Esophagus muscularis mucosa (tissue), 4 donors: ENCODE data around the gene ATAD5.

Source experiments
- EP300 ChIP-seq: sonication (generic); formaldehyde crosslinking; IDR thresholded peaks from one replicate; pipeline ENCODE4 v1.6.1; 2017; ENCODE audit warnings: antibody characterized with exemption
- POLR2A ChIP-seq: fragments of 450-650 bp; IDR thresholded peaks from one replicate; pipeline ENCODE4 v1.6.1; 2017; ENCODE audit warnings: antibody characterized with exemption, moderate library complexity, mild to moderate bottlenecking, low read depth
- POLR2AphosphoS5 ChIP-seq, 2 donors: sonication (generic); formaldehyde crosslinking; IDR thresholded peaks; one replicate each; pipeline ENCODE4 v1.6.1; 2017; ENCODE audit warnings: antibody characterized with exemption in 2 of 2
- TF ChIP-seq, protein P1 (sequence below), 3 experiments: fragments of 200-600 bp in 2 of 3; fragments of 450-650 bp in 1 of 3; sonication (generic) in 2 of 3; IDR thresholded peaks; one replicate each; pipeline ENCODE4 v1.5.1; 2017 to 2019; ENCODE audit warnings: antibody characterized with exemption in 3 of 3, mild to moderate bottlenecking in 2 of 3, moderate library complexity in 1 of 3

DNA sequence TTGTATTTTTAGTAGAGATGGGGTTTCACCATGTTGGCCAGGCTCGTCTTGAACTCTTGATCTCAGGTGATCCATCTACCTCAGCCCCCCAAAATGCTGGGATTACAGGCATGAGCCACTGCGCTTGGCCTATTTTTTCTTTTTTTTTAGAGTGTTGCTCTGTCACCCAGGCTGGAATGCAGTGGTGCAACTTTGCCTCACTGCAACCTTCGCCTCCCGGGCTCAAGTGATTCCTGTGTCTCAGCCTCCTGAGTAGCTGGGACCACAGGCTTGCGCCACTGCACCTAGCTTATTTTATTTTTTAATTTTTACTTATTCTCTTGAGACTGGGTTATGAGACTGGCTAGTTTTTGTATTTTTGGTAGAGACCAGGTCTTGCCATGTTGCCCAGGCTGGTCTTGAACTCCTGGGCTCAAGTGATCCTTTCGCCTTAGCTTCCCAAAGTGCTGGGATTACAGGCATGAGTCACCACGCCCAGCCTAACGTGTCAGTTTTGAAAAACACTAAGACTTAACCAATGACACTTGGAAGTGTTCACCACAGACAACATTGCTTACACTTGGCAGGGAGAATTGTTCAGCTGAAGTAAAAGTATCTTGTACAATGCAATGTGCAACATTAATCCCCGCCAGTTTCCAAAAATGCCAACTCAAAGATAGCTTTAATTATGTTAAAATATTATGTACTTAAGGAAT lies 26.9 kb downstream of the ATAD5 start:
- TF ChIP-seq, protein P1, sequence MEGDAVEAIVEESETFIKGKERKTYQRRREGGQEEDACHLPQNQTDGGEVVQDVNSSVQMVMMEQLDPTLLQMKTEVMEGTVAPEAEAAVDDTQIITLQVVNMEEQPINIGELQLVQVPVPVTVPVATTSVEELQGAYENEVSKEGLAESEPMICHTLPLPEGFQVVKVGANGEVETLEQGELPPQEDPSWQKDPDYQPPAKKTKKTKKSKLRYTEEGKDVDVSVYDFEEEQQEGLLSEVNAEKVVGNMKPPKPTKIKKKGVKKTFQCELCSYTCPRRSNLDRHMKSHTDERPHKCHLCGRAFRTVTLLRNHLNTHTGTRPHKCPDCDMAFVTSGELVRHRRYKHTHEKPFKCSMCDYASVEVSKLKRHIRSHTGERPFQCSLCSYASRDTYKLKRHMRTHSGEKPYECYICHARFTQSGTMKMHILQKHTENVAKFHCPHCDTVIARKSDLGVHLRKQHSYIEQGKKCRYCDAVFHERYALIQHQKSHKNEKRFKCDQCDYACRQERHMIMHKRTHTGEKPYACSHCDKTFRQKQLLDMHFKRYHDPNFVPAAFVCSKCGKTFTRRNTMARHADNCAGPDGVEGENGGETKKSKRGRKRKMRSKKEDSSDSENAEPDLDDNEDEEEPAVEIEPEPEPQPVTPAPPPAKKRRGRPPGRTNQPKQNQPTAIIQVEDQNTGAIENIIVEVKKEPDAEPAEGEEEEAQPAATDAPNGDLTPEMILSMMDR (IDR thresholded peaks at IDR 0.05), result no peak
- TF ChIP-seq POLR2A, result no peak
- TF ChIP-seq EP300, result no peak
- no peak for TF ChIP-seq POLR2AphosphoS5 (IDR thresholded peaks at IDR 0.05)
